ENCODE data around the gene CLGN.

The CLGN gene

GRCh38 chr4:140382732-140383131 lies 44.7 kb downstream of the CLGN start:
- no peak for DNase-seq (ENCODE audit: low read depth in 2 of 2)

- no peak for DNase-seq (ENCODE audit: low read depth in 2 of 2)
These were observed 53.3 kb downstream of the CLGN start for GRCh38 chr4:140374130-140374477.

GRCh38 chr4:140373328-140374129 lies 53.9 kb downstream of the CLGN start, which contains the start of gene SCOC:
Gene SCOC, plus strand, starts transcription at chr4:140373646. Its CDS starts 5,525 bp downstream, at chr4:140379171.
- peak; percentile 96 to 97 for DNase-seq (ENCODE audit: low read depth in 2 of 2)

- DNase-seq (ENCODE audit: low read depth in 2 of 2): peak in 1 of 2 experiments; percentile 6
These were observed 54.6 kb downstream of the CLGN start for GRCh38 chr4:140372751-140373327.

- no peak for DNase-seq (ENCODE audit: low read depth in 2 of 2)
These were observed 58.8 kb downstream of the CLGN start for GRCh38 chr4:140368686-140369085.

GRCh38 chr4:140367738-140368137 lies 59.7 kb downstream of the CLGN start:
- DNase-seq (ENCODE audit: low read depth in 2 of 2): no peak

- no peak for DNase-seq (ENCODE audit: low read depth in 2 of 2)
These were observed 63.9 kb downstream of the CLGN start for GRCh38 chr4:140363558-140363957.

- no peak for DNase-seq (ENCODE audit: low read depth in 2 of 2)
These were observed 64.4 kb downstream of the CLGN start for GRCh38 chr4:140363051-140363450.

GRCh38 chr4:140361099-140361498 lies 66.3 kb downstream of the CLGN start:
- DNase-seq (ENCODE audit: low read depth in 2 of 2): no peak

- DNase-seq (ENCODE audit: low read depth in 2 of 2): peak; percentile 54 to 73
These were observed 67.7 kb downstream of the CLGN start for GRCh38 chr4:140359562-140360427.

- DNase-seq (ENCODE audit: low read depth in 2 of 2): no peak
These were observed 69.2 kb downstream of the CLGN start for GRCh38 chr4:140358281-140358680.

GRCh38 chr4:140357868-140358267 lies 69.6 kb downstream of the CLGN start:
- no peak for DNase-seq (ENCODE audit: low read depth in 2 of 2)

- DNase-seq (ENCODE audit: low read depth in 2 of 2): no peak
These were observed 72.2 kb downstream of the CLGN start for GRCh38 chr4:140355288-140355687.

GRCh38 chr4:140353786-140354185 lies 73.7 kb downstream of the CLGN start:
- no peak for DNase-seq (ENCODE audit: low read depth in 2 of 2)

- DNase-seq (ENCODE audit: low read depth in 2 of 2): no peak
These were observed 76.1 kb downstream of the CLGN start for GRCh38 chr4:140351093-140352075.

GRCh38 chr4:140349816-140350215 lies 77.6 kb downstream of the CLGN start:
- DNase-seq (ENCODE audit: low read depth in 2 of 2): no peak

GRCh38 chr4:140346136-140346535 lies 81.3 kb downstream of the CLGN start:
- DNase-seq (ENCODE audit: low read depth in 2 of 2): no peak

- no peak for DNase-seq (ENCODE audit: low read depth in 2 of 2)
These were observed 82.8 kb downstream of the CLGN start for GRCh38 chr4:140344621-140345020.

GRCh38 chr4:140344101-140344500 lies 83.3 kb downstream of the CLGN start:
- no peak for DNase-seq (ENCODE audit: low read depth in 2 of 2)

- no peak for DNase-seq (ENCODE audit: low read depth in 2 of 2)
These were observed 84.1 kb downstream of the CLGN start for GRCh38 chr4:140343303-140343702.

GRCh38 chr4:140342620-140343019 lies 84.8 kb downstream of the CLGN start:
- no peak for DNase-seq (ENCODE audit: low read depth in 2 of 2)

All from stimulated activated CD4-positive, alpha-beta T cell treated with anti-CD3 and anti-CD28 coated beads, Interleukin-12 subunit alpha, Interleukin-12 subunit beta, amount 100 ng/mL, for 24 hours (primary cell).